ENCODE results near the gene ABLIM2. TPM values are rescaled to one million over a fixed set of nuclear protein-coding genes. Genes with fewer than 3 reads are reported as not detected.

Gene ABLIM2
- total and polyA plus RNA-seq, 3 donors from 2014 or later = 5.2 to 7.5 (median 6.9) TPM

DNA sequence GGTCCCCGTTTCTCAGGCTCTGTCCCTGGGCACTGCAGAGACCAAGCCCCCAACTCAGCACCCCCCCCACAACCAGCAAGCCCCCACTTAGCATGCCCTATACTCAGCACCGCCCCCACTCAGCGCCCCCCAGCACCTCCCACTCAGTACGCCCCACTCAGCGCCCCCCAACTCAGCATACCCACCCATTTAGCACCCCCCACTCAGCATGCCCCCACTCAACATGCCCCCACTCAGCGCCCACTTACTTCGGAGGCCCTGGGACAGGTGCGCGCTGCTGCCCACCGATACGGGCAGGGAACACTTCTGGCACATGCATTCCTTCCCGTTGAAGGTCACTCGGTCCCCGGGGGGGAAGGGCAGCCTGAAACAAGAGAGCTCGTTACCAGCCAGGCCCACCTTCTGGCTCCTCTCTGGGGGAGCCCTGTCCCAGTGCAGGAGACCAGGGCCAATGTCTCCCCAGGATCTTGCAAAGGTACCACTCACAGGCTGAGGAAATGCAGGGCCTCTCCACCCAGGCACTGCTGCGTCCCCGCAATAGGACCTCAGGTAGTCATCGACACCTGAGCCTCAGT is 70.6 kb downstream of the ABLIM2 start:
- Histone ChIP-seq H3K4me1 (no peaks in the 10 kb centered on the region), H3K4me3 (no peak overlapping the region), H3K27me3 (no peaks in the 10 kb centered on the region), H3K27ac (no peak overlapping the region), H3K9me3 (no peaks in the 10 kb centered on the region), H3K36me3 (ENCODE audit: low read depth, missing control alignments) (no peaks in the 10 kb centered on the region)
- intact Hi-C loops (cut with DNase I; ENCODE audit: low total_unique reads) = no loop called here
- DNase-seq = no peak
- WGBS, 2 donors = 87% methylated on average over 5 to 18 of the region's 18 CpGs
- no peak for TF ChIP-seq POLR2A (IDR thresholded peaks at IDR 0.05)
- TF ChIP-seq, protein P1, sequence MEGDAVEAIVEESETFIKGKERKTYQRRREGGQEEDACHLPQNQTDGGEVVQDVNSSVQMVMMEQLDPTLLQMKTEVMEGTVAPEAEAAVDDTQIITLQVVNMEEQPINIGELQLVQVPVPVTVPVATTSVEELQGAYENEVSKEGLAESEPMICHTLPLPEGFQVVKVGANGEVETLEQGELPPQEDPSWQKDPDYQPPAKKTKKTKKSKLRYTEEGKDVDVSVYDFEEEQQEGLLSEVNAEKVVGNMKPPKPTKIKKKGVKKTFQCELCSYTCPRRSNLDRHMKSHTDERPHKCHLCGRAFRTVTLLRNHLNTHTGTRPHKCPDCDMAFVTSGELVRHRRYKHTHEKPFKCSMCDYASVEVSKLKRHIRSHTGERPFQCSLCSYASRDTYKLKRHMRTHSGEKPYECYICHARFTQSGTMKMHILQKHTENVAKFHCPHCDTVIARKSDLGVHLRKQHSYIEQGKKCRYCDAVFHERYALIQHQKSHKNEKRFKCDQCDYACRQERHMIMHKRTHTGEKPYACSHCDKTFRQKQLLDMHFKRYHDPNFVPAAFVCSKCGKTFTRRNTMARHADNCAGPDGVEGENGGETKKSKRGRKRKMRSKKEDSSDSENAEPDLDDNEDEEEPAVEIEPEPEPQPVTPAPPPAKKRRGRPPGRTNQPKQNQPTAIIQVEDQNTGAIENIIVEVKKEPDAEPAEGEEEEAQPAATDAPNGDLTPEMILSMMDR (IDR thresholded peaks at IDR 0.05) = no peak

DNA sequence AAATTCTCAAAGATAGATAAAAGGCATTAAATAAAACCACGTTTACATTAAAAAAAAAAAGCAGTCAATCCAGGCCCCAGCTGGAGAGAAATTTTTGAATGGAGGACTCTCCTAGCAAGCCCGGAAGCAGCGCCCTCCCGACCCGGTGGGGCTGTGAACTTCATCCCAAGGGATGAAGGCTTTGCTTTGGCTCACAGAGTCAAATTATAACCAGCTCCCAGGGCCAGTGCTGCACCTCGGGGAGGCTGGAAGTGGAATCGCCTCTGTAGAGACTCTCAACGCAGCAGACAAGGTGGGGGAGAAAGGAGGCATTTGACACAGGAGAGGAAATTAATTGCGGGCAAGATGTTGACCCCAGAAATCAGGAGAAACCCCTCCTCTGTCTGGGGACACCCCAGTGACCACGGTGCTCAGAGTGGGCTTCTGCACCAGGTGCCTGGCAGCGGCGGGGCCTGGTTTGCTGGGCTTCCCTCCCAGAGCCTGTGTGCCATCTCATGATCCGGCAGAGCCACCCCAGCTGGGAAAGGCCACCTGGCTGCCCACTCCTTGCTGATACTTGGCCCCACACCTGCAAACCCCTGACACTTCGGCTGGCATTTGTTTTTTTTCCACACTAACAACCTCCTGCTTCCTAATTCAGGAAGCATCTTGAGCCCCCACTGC is 71.7 kb downstream of the ABLIM2 start:
- TF ChIP-seq, protein P1 (IDR thresholded peaks at IDR 0.05) = no peak
- no peak for TF ChIP-seq POLR2A (IDR thresholded peaks at IDR 0.05)
- no peak overlapping the region for H3K4me3 ChIP-seq
- 78 to 80% methylated on average over 14 of the region's 14 CpGs for WGBS, 2 donors

DNA sequence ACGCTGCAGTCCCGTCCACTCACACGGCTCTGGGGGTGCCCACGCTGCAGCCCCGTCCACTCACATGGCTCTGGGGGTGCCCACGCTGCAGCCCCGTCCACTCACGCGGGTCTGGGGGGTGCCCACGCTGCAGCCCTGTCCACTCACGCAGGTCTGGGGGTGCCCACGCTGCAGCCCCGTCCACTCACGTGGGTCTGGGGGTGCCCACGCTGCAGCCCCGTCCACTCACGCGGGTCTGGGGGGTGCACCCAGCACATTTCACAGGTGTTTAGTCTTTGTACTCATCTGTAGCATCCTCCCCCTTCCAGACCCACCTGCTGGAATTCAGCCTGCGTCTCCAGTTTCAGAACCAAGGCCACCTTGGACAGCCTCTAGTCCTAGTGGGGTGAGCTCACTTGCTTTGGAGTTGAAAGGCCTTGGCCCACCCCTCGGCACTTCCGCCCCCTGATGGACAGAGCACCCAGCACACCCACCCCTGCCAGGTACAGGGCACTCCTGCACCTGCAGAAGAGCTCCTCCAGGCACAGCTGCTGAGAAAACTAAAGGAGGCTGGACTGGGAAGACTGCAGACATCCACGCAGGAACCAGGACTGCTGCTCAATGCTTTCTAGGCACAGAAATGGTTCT is 73.0 kb downstream of the ABLIM2 start:
- intact Hi-C loops (cut with DNase I; ENCODE audit: low total_unique reads) = no loop called here
- Histone ChIP-seq H3K27ac (no peak overlapping the region), H3K4me3 (no peak overlapping the region), H3K9me3 (no peaks in the 10 kb centered on the region), H3K27me3 (no peaks in the 10 kb centered on the region), H3K4me1 (no peaks in the 10 kb centered on the region), H3K36me3 (ENCODE audit: low read depth, missing control alignments) (no peaks in the 10 kb centered on the region)
- WGBS, 2 donors = 85 to 94% methylated on average over 11 to 22 of the region's 22 CpGs
- TF ChIP-seq POLR2A (IDR thresholded peaks at IDR 0.05) = no peak
- TF ChIP-seq, protein P1 (IDR thresholded peaks at IDR 0.05) = no peak
- no peak for DNase-seq

More for the DNA sequence above, 71.7 kb downstream of the ABLIM2 start:
- Histone ChIP-seq H3K27me3 (no peaks in the 10 kb centered on the region), H3K27ac (no peak overlapping the region), H3K36me3 (ENCODE audit: low read depth, missing control alignments) (no peaks in the 10 kb centered on the region), H3K4me1 (no peaks in the 10 kb centered on the region), H3K9me3 (no peaks in the 10 kb centered on the region)
- no peak for DNase-seq
- intact Hi-C loops (cut with DNase I; ENCODE audit: low total_unique reads) = no loop called here

DNA sequence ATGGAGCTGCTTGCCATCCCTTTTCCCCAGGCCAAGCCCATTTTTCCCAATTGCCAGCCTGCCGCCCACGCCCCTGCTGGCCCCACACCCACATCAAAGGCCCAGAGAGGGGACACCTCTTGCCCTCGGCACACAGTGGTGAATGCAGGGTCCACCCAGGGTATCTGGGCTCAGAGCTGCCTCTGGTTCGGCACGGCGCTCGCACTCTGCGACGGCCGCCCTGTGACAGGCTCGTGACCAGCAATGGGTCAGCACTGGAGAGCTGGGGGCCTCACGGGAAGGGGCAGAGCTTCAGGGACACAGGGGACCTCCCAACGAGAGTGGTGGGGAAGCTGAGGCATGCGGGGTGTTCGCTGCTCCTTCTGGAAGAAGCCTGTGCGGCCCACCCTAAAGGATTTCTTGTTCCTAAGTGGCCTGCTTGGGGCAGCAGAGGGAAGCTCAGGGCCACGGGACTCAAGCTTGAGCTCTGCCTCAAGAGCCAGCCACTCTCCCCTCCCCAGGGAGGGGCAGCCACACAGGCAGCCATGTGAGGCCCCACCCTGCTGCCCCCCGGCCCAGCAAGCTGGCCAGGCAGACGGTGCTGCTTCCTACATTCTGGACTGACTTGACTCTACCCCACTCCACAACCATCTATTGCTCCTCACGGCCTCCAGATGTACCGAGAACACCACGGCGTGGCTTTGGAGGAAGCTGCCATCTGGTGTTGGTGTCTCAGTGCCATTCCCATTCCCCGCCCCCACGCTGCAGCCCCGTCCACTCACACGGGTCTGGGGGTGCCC is 73.7 kb downstream of the ABLIM2 start:
- Histone ChIP-seq H3K36me3 (ENCODE audit: low read depth, missing control alignments) (no peaks in the 10 kb centered on the region), H3K9me3 (no peaks in the 10 kb centered on the region), H3K27ac (no peak overlapping the region), H3K4me1 (no peaks in the 10 kb centered on the region), H3K4me3 (no peak overlapping the region), H3K27me3 (no peaks in the 10 kb centered on the region)
- TF ChIP-seq, protein P1 (IDR thresholded peaks at IDR 0.05) = no peak
- TF ChIP-seq POLR2A (IDR thresholded peaks at IDR 0.05) = no peak
- WGBS, 2 donors = 96 to 97% methylated on average over 10 to 27 of the region's 27 CpGs
- intact Hi-C loops (cut with DNase I; ENCODE audit: low total_unique reads) = no loop called here
- no peak for DNase-seq
